Ascending aorta (tissue), 2 donors: ENCODE results near the gene RUNX2. TPM values are rescaled to one million over a fixed set of nuclear protein-coding genes. Genes with fewer than 3 reads are reported as not detected.

Experiments
- DNase-seq, 2 donors: peaks; one replicate each; pipeline ENCODE4 v3.0.0-alpha.2; 2019; ENCODE audit warnings: low spot score in 2 of 2
- H3K27ac ChIP-seq, 2 donors: fragments of 200-600 bp; sonication (generic); one replicate each; pipeline ENCODE4 v1.5.1; 2016 to 2017; ENCODE audit warnings: mild to moderate bottlenecking in 1 of 2
- H3K27me3 ChIP-seq: fragments of 200-600 bp; sonication (generic); one replicate; pipeline ENCODE4 v1.5.1; 2017
- H3K36me3 ChIP-seq, 2 donors: fragments of 200-600 bp; sonication (generic); one replicate each; pipeline ENCODE4 v1.5.1; 2016
- H3K4me1 ChIP-seq, 2 donors: fragments of 200-600 bp; sonication (generic); one replicate each; pipeline ENCODE4 v1.5.1; 2016 to 2017; ENCODE audit warnings: mild to moderate bottlenecking in 1 of 2
- H3K4me3 ChIP-seq, 2 donors: fragments of 200-600 bp; sonication (generic); one replicate each; pipeline ENCODE4 v1.5.1; 2016 to 2017; ENCODE audit warnings: mild to moderate bottlenecking in 1 of 2
- H3K9me3 ChIP-seq, 2 donors: fragments of 200-600 bp; sonication (generic); one replicate each; pipeline ENCODE4 v1.5.1; 2016
- CTCF ChIP-seq, 3 experiments: fragments of 200-600 bp in 2 of 3; fragments of 450-650 bp in 1 of 3; sonication (generic) in 2 of 3; IDR thresholded peaks; one replicate each; pipeline ENCODE4 v1.5.1; 2016 to 2019; ENCODE audit warnings: antibody characterized with exemption in 3 of 3, mild to moderate bottlenecking in 1 of 3, moderate library complexity in 1 of 3
- intact Hi-C: fragments of 100-400 bp; cut with DNase I; formaldehyde crosslinking; loops from one replicate; pipeline ENCODE4 v1.15.1; 2023
- total RNA-seq: library from RNA; depleted of rRNA; stranded (reverse); fragments of >200 nt; gene quantifications from one replicate; pipeline ENCODE4 v1.1.0, GENCODE V29; 2016

The RUNX2 gene
- total RNA-seq, 1 donor from 2014 or later, result 0.21 TPM

GRCh38 chr6:45415315-45415714 lies 87.2 kb downstream of the RUNX2 start:
- intact Hi-C loops, result loop anchor here (5.0 kb wide), 1 partner anchor 38 kb away; the partner anchor contains the start of gene SUPT3H
- no peak overlapping the region for H3K27ac ChIP-seq
- no peaks in the 10 kb centered on the region for H3K36me3 ChIP-seq
- H3K4me3 ChIP-seq, result no peak overlapping the region
- peaks cover 0 to 7% of the 10 kb centered on the region in 2 donors for H3K4me1 ChIP-seq
- TF ChIP-seq CTCF (IDR thresholded peaks at IDR 0.05), result no peak
- no peaks in the 10 kb centered on the region for H3K9me3 ChIP-seq
- DNase-seq, result no peak
- H3K27me3 ChIP-seq, result no peaks in the 10 kb centered on the region

GRCh38 chr6:45415788-45416518 lies 87.8 kb downstream of the RUNX2 start:
- no peaks in the 10 kb centered on the region for H3K27me3 ChIP-seq
- TF ChIP-seq CTCF (IDR thresholded peaks at IDR 0.05), result no peak
- intact Hi-C loops, result loop anchor here (5.0 kb wide), 1 partner anchor 39 kb away; the partner anchor contains the start of gene SUPT3H
- no peak overlapping the region for H3K27ac ChIP-seq
- H3K4me3 ChIP-seq, result no peak overlapping the region
- DNase-seq, result no peak
- no peaks in the 10 kb centered on the region for H3K9me3 ChIP-seq
- H3K36me3 ChIP-seq, result no peaks in the 10 kb centered on the region
- peaks cover 0 to 9% of the 10 kb centered on the region in 2 donors for H3K4me1 ChIP-seq

- DNase-seq, result no peak
- H3K27ac ChIP-seq, result no peak overlapping the region
- no peaks in the 10 kb centered on the region for H3K9me3 ChIP-seq
- no peaks in the 10 kb centered on the region for H3K36me3 ChIP-seq
- peaks cover 5 to 15% of the 10 kb centered on the region in 2 donors for H3K4me1 ChIP-seq
- intact Hi-C loops, result loop anchor here (5.0 kb wide), 1 partner anchor 39 kb away; the partner anchor contains the start of gene SUPT3H
- no peaks in the 10 kb centered on the region for H3K27me3 ChIP-seq
- no peak for TF ChIP-seq CTCF (IDR thresholded peaks at IDR 0.05)
- H3K4me3 ChIP-seq, result no peak overlapping the region
Measured at GRCh38 chr6:45416700-45417099, 88.6 kb downstream of the RUNX2 start.

- TF ChIP-seq CTCF (IDR thresholded peaks at IDR 0.05), result no peak
- Histone ChIP-seq H3K27me3 (no peaks in the 10 kb centered on the region), H3K36me3 (no peaks in the 10 kb centered on the region), H3K9me3 (no peaks in the 10 kb centered on the region), H3K4me3 (no peak overlapping the region), H3K27ac (no peak overlapping the region), H3K4me1 (peaks cover 5 to 19% of the 10 kb centered on the region in 2 donors)
- no peak for DNase-seq
- intact Hi-C loops, result loop anchor here (5.0 kb wide), 1 partner anchor 40 kb away; the partner anchor contains the start of gene SUPT3H
Measured at GRCh38 chr6:45417436-45417835, 89.3 kb downstream of the RUNX2 start.

- H3K4me1 ChIP-seq, result peaks cover 12 to 28% of the 10 kb centered on the region in 2 donors
- no peak for TF ChIP-seq CTCF (IDR thresholded peaks at IDR 0.05)
- peak overlapping the region; percentile 26 to 71 for H3K4me3 ChIP-seq
- H3K27ac ChIP-seq, result no peak overlapping the region
- H3K9me3 ChIP-seq, result no peaks in the 10 kb centered on the region
- intact Hi-C loops, result loop anchor here (5.0 kb wide), 1 partner anchor 42 kb away; the partner anchor contains the start of gene SUPT3H
- peaks cover 5% of the 10 kb centered on the region for H3K27me3 ChIP-seq
- no peaks in the 10 kb centered on the region for H3K36me3 ChIP-seq
- peak; percentile 11 to 71 for DNase-seq
Measured at GRCh38 chr6:45419571-45420082, 91.5 kb downstream of the RUNX2 start.
